Brain pericyte (primary cell): ENCODE results near the gene CERS1.

Experiments used
- DNase-seq: peaks from one replicate; pipeline ENCODE4 v3.0.0-alpha.2; 2012; ENCODE audit warnings: low read depth, low spot score

CERS1 gene

GRCh38 chr19:18857223-18857622 lies 38.7 kb downstream of the CERS1 start:
- no peak for DNase-seq

- no peak for DNase-seq
Observed at GRCh38 chr19:18856385-18857126, 39.4 kb downstream of the CERS1 start.

GRCh38 chr19:18855647-18856384 lies 40.1 kb downstream of the CERS1 start:
- no peak for DNase-seq

- no peak for DNase-seq
Observed at GRCh38 chr19:18854982-18855381, 41.0 kb downstream of the CERS1 start.

- no peak for DNase-seq
Observed at GRCh38 chr19:18853755-18854427, 42.1 kb downstream of the CERS1 start.

- DNase-seq, result no peak
Observed at GRCh38 chr19:18852648-18853047, 43.3 kb downstream of the CERS1 start.

- no peak for DNase-seq
Observed at GRCh38 chr19:18851673-18852325, 44.2 kb downstream of the CERS1 start.

- no peak for DNase-seq
Observed at GRCh38 chr19:18850471-18851375, 45.2 kb downstream of the CERS1 start.

- DNase-seq, result no peak
Observed at GRCh38 chr19:18849838-18850400, 46.0 kb downstream of the CERS1 start.

- no peak for DNase-seq
Observed at GRCh38 chr19:18848878-18849661, 46.9 kb downstream of the CERS1 start.

- DNase-seq, result no peak
Observed at GRCh38 chr19:18847549-18848463, 48.2 kb downstream of the CERS1 start.

GRCh38 chr19:18846862-18847548 lies 49.0 kb downstream of the CERS1 start:
- DNase-seq, result peak; percentile 50

- no peak for DNase-seq
Observed at GRCh38 chr19:18845961-18846360, 50.0 kb downstream of the CERS1 start.

- DNase-seq, result no peak
Observed at GRCh38 chr19:18844806-18845329, 51.1 kb downstream of the CERS1 start.

GRCh38 chr19:18843960-18844359 lies 52.0 kb downstream of the CERS1 start:
- no peak for DNase-seq

GRCh38 chr19:18842166-18842565 lies 53.8 kb downstream of the CERS1 start:
- DNase-seq, result no peak

- no peak for DNase-seq
Observed at GRCh38 chr19:18841400-18841799, 54.6 kb downstream of the CERS1 start.
